Breast epithelium (tissue), 4 donors: ENCODE data around the gene ATP9A. TPM values are rescaled to one million over a fixed set of nuclear protein-coding genes. Genes with fewer than 3 reads are reported as not detected.

Experiments used
- DNase-seq, 2 donors: peaks; one replicate each; pipeline ENCODE4 v3.0.0-alpha.2; 2019; ENCODE audit warnings: low spot score in 2 of 2
- H3K27ac ChIP-seq, 2 donors: fragments of 200-600 bp; sonication (generic) in 1 of 2; one replicate each; pipeline ENCODE4 v1.5.1; 2016 to 2019; ENCODE audit warnings: mild to moderate bottlenecking in 1 of 2
- H3K27me3 ChIP-seq, 2 donors: fragments of 200-600 bp; sonication (generic) in 1 of 2; one replicate each; pipeline versions ENCODE4 v1.5.1 to v1.6.0; 2017 to 2019; ENCODE audit warnings: control low read depth in 1 of 2, mild to moderate bottlenecking in 1 of 2
- H3K36me3 ChIP-seq: fragments of 200-600 bp; one replicate; pipeline ENCODE4 v1.5.1; 2019
- H3K4me1 ChIP-seq, 2 donors: fragments of 200-600 bp; sonication (generic); one replicate each; pipeline ENCODE4 v1.5.1; 2016 to 2019; ENCODE audit warnings: control low read depth in 1 of 2
- H3K4me3 ChIP-seq, 3 donors: fragments of 200-600 bp; sonication (generic); 1 replicate in 2 of 3; 2 replicates in 1 of 3; pipeline ENCODE4 v1.5.1; 2016 to 2019; ENCODE audit warnings: mild to moderate bottlenecking in 3 of 3, moderate library complexity in 2 of 3
- H3K9me3 ChIP-seq, 2 donors: fragments of 200-600 bp; sonication (generic) in 1 of 2; one replicate each; pipeline ENCODE4 v1.5.1; 2016 to 2019; ENCODE audit warnings: control low read depth in 1 of 2
- POLR2A ChIP-seq: fragments of 450-650 bp; IDR thresholded peaks from one replicate; pipeline ENCODE4 v1.6.1; 2016; ENCODE audit warnings: antibody characterized with exemption, mild to moderate bottlenecking, moderate library complexity
- POLR2AphosphoS5 ChIP-seq, 3 donors: sonication (generic); formaldehyde crosslinking; IDR thresholded peaks; one replicate each; pipeline ENCODE4 v1.6.1; 2017; ENCODE audit warnings: antibody characterized with exemption in 3 of 3
- intact Hi-C: fragments of 100-400 bp; cut with DNase I; formaldehyde crosslinking; loops from one replicate; pipeline ENCODE4 v1.15.1; 2023; ENCODE audit warnings: low total_unique reads
- total RNA-seq, 3 donors: library from RNA; depleted of rRNA; stranded (reverse); fragments of >200 nt; gene quantifications; one replicate each; pipeline ENCODE4 v1.1.0, GENCODE V29; 2016
- TF ChIP-seq, protein P1 (sequence below), 3 donors: fragments of 450-650 bp; IDR thresholded peaks; one replicate each; pipeline ENCODE4 v1.5.1; 2016 to 2017; ENCODE audit warnings: antibody characterized with exemption in 3 of 3, mild to moderate bottlenecking in 3 of 3, moderate library complexity in 3 of 3

Gene ATP9A
- total RNA-seq, 3 donors from 2014 or later = 41.6 to 98.4 (median 50.8) TPM

DNA sequence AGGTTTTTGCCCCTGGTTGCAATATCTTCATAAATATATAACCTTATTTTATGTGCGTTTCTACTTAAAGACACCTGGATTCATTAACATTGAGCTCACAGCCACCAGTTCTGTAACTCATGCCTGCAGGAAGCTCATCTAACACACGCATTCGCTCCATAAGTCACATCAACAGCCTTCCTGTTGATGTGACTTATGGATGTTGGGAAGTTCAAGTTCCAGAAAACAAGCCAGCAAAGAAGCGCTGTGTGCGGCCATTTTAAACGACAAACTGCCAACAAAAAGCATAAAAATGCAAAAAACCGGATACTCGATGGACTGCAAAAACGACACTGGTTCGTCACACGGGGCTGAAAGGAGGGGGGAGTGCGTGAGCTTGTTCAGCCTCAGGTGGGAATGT is 147.8 kb downstream of the ATP9A start:
- Histone ChIP-seq H3K27ac (no peak overlapping the region), H3K9me3 (no peaks in the 10 kb centered on the region), H3K4me3 (no peak overlapping the region), H3K27me3 (no peaks in the 10 kb centered on the region), H3K36me3 (no peaks in the 10 kb centered on the region), H3K4me1 (no peaks in the 10 kb centered on the region)
- no peak for TF ChIP-seq POLR2A
- no peak for TF ChIP-seq POLR2AphosphoS5 (IDR thresholded peaks at IDR 0.05)
- no peak for DNase-seq
- intact Hi-C loops = no loop called here

DNA sequence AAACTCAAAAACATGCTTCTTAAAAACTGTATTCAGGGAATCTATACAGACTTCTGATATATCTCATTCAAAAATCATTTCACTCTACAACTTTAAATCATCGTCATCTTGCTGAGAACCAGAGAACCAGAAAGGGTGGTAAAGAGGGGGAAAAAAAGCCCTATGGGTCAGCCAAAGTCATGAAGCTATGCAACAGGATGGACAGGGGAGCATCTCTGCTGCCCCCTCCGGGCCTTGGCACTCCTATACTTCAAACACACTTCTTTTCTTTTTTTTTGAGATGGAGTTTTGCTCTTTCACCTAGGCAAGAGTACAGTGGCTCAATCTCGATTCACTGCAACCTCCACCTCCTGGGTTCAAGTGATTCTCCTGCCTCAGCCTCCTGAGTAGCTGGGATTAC is 152.1 kb downstream of the ATP9A start:
- Histone ChIP-seq H3K9me3 (no peaks in the 10 kb centered on the region), H3K27me3 (no peaks in the 10 kb centered on the region), H3K4me3 (no peak overlapping the region), H3K27ac (no peak overlapping the region), H3K4me1 (no peaks in the 10 kb centered on the region), H3K36me3 (peaks cover 4% of the 10 kb centered on the region)
- DNase-seq = no peak
- TF ChIP-seq POLR2A (no peak), POLR2AphosphoS5 (IDR thresholded peaks at IDR 0.05) (no peak)
- TF ChIP-seq, protein P1, sequence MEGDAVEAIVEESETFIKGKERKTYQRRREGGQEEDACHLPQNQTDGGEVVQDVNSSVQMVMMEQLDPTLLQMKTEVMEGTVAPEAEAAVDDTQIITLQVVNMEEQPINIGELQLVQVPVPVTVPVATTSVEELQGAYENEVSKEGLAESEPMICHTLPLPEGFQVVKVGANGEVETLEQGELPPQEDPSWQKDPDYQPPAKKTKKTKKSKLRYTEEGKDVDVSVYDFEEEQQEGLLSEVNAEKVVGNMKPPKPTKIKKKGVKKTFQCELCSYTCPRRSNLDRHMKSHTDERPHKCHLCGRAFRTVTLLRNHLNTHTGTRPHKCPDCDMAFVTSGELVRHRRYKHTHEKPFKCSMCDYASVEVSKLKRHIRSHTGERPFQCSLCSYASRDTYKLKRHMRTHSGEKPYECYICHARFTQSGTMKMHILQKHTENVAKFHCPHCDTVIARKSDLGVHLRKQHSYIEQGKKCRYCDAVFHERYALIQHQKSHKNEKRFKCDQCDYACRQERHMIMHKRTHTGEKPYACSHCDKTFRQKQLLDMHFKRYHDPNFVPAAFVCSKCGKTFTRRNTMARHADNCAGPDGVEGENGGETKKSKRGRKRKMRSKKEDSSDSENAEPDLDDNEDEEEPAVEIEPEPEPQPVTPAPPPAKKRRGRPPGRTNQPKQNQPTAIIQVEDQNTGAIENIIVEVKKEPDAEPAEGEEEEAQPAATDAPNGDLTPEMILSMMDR (IDR thresholded peaks at IDR 0.05) = no peak
- intact Hi-C loops = no loop called here

DNA sequence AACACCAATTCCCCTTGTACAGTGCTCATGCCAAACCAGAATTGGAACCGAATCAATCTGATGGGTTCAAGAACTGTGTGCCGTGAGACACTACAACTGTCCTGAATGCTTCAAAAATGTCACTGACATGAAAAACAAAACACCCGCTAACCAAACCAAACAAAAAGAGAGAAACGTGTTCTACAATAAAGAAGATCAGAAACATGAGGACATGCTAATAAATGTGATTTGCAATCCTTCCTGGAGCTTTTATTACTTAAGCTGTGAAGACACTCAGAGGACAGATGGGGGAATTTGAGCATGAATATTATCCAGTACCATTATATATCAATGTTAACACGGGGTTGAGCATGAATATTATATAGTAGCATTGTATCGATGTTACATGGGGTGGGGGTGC is 153.5 kb downstream of the ATP9A start:
- Histone ChIP-seq H3K36me3 (peaks cover 4% of the 10 kb centered on the region), H3K27ac (no peak overlapping the region), H3K27me3 (no peaks in the 10 kb centered on the region)

DNA sequence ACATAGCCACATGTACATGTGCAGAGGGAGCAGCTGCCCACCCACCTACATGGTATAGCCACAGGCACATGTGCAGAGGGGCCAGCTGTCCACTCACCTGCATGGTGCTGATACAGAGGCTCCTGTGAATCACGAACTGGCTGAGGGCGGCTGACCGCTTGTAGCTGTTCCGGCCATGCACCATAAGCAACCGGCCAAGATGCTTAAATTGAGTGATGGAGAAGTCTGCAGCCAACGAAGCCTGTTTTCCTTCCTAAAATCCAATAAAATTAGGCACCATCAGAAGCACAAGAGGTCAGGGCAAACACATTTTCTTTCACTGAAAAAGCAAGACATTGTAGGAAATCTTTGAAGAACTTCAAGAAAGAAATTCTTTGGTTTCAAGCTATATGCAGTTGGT is 154.6 kb downstream of the ATP9A start:
- no peak for TF ChIP-seq POLR2AphosphoS5 (IDR thresholded peaks at IDR 0.05)
- intact Hi-C loops = no loop called here
- Histone ChIP-seq H3K27me3 (no peaks in the 10 kb centered on the region), H3K4me1 (no peaks in the 10 kb centered on the region), H3K36me3 (peaks cover 4% of the 10 kb centered on the region), H3K27ac (no peak overlapping the region), H3K9me3 (no peaks in the 10 kb centered on the region), H3K4me3 (no peak overlapping the region)
- DNase-seq = no peak

More for the DNA sequence above, 153.5 kb downstream of the ATP9A start:
- TF ChIP-seq POLR2AphosphoS5 (IDR thresholded peaks at IDR 0.05) = no peak
- TF ChIP-seq, protein P1 (IDR thresholded peaks at IDR 0.05) = no peak
- no peak for TF ChIP-seq POLR2A
- Histone ChIP-seq H3K4me3 (no peak overlapping the region), H3K4me1 (no peaks in the 10 kb centered on the region), H3K9me3 (no peaks in the 10 kb centered on the region)
- no peak for DNase-seq
- intact Hi-C loops = no loop called here

DNA sequence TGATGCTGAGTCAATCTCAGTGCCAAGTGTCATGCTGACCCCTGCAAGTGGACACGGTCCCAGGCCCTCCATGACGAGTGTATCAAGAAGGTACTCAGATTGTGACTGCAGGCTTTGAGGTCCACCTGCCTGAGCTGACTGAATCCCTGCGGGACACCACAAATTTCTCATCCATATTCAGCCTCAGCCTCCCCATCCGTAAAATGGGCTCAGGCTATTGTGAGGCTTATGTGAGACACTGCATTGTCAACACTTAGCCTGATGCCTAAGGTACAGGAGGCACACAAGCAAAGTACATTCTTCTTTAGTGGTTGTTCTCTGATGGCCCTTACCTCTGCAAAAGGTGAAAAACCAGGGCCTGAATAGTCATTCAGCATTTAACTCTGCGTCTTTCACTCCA is 155.3 kb downstream of the ATP9A start:
- no peaks in the 10 kb centered on the region for H3K4me1 ChIP-seq
- H3K36me3 ChIP-seq = peaks cover 4% of the 10 kb centered on the region
- no peak for DNase-seq
- no peaks in the 10 kb centered on the region for H3K9me3 ChIP-seq
- TF ChIP-seq POLR2A (no peak), POLR2AphosphoS5 (IDR thresholded peaks at IDR 0.05) (no peak)
- TF ChIP-seq, protein P1 (IDR thresholded peaks at IDR 0.05) = no peak
- intact Hi-C loops = no loop called here
- H3K27me3 ChIP-seq = no peaks in the 10 kb centered on the region
- no peak overlapping the region for H3K27ac ChIP-seq
- no peak overlapping the region for H3K4me3 ChIP-seq

DNA sequence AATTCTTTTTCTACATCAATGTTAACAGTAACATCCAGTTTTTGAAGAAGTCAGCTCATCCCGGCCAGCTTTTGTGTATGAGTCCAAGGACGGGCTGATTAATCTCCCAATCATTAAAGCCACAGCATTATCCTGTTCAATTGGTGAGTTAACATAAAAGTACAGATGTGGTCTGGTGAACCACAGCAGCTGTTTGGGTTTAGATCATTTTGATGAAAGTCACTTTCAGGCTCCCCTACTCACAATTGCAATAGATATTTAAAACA is 156.6 kb downstream of the ATP9A start:
- H3K27ac ChIP-seq = no peak overlapping the region
- H3K27me3 ChIP-seq = no peaks in the 10 kb centered on the region
- H3K4me1 ChIP-seq = no peaks in the 10 kb centered on the region
- no peaks in the 10 kb centered on the region for H3K9me3 ChIP-seq
- intact Hi-C loops = no loop called here
- peaks cover 4% of the 10 kb centered on the region for H3K36me3 ChIP-seq
- no peak overlapping the region for H3K4me3 ChIP-seq
- DNase-seq = no peak
- no peak for TF ChIP-seq POLR2AphosphoS5 (IDR thresholded peaks at IDR 0.05)
- TF ChIP-seq POLR2A = no peak
- TF ChIP-seq, protein P1 (IDR thresholded peaks at IDR 0.05) = no peak
